DMS79 treated with DMSO at 0.1 percent for 48 hours (cell line): ENCODE measurements around the gene CLOCK.

Experiments used
- DNase-seq: peaks from one replicate; lab custom pipeline; 2025; lab: John Stamatoyannopoulos, UW

Gene CLOCK

DNA sequence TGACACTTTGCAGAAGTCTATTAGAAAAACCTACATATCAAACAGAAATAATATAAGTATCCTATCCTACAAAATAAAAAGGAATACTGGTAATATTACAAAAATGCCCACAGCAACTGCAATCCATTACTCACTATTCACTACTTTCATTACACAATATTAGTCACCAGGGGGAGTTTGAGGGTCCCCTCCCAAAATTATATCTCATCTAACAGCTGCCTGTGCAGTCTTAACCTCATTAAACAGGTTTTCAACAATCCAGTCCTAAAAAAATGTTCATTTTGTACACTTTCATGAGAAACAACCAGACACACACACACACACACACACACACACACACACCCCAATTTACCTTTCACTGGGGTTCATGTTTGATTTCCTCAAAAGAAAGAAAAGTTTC, 2.9 kb downstream of the CLOCK start:
- DNase-seq = no peak

DNA sequence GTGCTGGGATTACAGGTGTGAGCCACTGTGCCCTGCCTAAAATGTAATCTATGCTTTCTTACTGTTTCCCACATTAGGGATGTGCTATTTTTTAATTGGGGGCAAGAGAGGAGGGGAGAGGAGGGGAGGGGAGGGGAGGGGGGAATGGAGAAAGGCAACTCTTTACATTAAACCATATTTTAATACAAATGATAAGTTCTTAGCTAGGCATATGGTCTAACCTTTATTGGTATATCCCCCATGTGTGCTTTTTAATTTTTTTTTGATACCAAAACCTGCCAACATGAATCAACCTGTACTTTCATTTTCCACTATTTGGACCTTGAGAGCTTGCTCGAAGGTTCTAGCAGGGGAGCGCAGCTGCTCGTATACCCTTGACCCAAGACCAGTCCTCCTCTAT, 6.4 kb downstream of the CLOCK start:
- DNase-seq = no peak

DNA sequence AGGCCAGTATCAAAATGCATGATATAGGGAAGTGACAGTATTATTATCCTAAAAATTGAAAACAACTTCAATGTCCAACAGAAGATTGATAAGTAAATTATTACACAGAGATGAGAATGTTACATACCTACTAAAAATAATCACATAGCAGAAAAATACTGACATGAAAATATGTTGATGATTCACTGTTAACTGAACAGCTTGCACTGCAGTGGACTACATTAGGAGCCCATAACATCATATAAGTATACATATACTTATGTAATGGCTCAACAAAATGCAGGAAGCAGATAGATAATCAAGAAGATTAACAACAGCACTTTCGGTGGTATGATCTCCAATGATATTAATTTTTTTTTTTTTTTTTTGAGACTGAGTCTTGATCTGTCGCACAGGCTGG, 7.1 kb downstream of the CLOCK start:
- DNase-seq = no peak

DNA sequence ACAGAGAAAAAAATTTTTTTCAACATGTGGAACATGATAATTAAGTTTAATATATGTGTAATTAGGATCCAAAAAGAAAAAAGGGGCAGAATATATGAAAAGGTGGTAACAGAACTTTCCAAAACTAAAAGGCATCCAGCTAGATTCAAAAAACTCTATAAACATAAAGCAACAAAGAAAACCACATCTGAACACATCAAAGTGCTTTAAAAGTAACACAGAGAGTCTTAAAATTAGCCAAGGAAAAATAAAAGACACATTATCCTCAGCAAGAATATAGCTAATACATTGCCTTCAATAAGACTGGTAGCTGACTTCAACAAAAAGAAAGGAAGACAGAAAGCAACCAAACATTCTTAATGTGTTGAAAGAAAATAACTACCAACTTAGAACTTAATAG, 8.2 kb downstream of the CLOCK start:
- DNase-seq = no peak

DNA sequence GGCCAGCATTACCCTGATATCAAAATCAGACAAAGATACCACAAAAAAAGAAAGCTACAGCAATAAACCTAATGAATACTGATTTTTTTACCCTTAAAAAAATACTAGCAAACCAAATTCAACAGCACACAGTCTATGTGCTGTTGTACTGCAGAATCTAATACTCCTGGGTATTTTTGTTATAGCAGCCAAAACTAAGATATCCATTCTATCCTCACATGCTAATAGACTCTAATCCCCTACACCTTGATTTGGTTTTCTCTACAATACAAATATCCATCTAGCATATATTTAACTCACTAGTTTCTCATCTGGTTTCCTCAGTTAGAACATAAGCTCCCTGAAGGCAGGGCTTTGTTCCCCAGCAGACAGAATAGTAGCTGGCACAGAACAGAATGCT, 12.4 kb downstream of the CLOCK start:
- DNase-seq = no peak

DNA sequence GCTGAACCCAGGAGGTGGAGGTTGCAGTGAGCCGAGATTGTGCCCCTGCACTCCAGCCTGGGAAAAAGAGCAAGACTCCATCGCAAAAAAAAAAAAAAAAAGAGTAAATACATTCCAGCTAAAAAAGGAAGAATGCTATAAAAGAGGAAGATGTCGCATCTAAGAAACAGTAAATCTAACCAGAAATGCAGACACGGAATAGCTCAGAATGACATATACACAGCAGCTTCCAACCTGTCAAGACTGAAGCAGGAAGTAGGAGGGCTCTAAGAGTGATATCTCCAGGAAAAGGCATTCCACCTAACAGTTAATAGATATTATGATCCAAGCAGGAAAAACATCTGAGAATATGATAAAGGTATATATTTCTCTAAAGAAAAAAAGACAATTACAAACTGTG, 16.0 kb downstream of the CLOCK start:
- no peak for DNase-seq

DNA sequence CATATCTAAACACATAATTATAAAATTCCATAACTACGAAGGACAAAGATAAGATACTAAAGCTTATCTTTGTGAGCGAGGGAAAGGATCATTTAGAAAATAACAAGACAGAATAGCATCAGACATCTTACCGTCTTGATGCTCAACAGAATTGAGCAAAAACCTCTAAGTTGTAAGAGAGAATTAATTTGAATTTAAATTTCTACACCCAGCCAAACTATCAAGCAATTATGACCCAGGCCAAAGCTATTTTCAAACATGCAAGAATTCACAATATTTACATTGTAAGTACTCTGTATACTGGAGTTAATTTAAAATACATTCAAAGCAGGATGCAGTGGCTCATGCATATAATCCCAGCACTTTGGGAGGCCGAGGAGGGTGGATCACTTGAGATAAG, 16.5 kb downstream of the CLOCK start:
- DNase-seq = no peak

DNA sequence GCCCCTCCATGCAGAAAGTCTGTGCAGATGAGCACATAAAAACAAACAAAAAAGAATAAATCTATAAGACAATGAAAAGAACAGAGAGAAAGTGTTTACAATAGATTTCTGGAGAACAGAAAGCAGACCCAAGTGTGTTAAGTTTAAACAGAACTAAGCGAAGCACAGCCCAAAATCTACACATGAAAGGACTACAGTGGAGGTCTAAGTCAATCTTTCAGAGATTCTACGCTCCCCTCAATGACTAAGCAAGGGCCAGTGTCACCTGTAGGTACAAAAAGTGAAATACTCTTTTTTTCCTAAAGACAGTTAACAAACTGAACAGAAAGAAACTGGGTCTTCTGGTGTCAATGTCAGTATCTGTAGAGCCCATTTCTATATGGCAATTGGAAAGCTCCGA, 18.2 kb downstream of the CLOCK start:
- DNase-seq = no peak

DNA sequence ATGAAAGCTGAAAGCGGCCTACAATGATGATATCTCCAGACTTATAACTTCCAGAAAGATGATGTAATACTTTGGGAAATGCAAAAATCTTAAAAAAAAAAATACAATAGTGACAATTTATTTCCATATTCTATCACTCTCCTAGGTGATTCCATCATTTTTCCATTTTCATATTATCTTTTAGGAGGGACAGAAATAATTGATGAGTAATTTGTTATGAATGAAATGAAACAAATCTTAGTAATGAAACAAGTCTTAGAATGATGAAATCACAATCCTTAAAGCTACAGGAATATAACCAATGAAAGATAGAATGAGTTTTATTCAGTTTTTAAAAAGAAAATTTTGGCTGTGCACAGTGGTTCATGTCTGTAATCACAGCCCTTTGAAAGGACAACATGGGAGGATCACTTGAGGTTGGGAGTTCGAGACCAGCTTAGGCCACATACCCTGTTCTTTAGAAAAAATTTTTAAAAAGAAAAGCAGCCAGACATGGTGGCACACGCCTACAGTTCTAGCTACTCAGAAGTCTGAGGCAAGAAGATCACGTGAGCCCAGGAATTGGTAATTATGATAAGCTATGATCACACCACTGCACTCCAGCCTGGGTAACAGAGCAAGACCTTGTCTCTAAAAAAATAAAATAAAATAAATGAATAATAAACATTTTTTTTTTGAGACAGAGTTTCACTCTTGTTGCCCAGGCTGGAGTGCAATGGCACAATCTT, 21.7 kb downstream of the CLOCK start:
- DNase-seq = no peak

DNA sequence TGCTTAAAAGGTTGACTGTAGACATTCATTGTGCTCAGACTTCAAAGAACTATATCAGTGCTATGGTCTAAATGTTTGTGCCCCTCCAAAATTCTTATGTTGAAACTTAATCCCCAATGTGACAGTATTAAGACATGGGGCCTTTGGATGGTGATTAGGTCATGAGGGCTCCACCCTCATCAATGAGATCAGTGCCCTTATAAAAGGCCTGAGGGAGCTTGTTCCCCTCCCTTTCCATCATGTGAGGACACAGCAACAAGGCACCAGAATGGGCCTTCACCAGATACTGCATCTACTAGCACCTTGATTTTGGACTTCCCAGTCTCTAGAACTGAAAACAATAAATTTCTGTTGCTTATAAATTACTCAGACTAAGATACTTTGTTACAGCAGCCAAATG, 28.3 kb downstream of the CLOCK start:
- no peak for DNase-seq

DNA sequence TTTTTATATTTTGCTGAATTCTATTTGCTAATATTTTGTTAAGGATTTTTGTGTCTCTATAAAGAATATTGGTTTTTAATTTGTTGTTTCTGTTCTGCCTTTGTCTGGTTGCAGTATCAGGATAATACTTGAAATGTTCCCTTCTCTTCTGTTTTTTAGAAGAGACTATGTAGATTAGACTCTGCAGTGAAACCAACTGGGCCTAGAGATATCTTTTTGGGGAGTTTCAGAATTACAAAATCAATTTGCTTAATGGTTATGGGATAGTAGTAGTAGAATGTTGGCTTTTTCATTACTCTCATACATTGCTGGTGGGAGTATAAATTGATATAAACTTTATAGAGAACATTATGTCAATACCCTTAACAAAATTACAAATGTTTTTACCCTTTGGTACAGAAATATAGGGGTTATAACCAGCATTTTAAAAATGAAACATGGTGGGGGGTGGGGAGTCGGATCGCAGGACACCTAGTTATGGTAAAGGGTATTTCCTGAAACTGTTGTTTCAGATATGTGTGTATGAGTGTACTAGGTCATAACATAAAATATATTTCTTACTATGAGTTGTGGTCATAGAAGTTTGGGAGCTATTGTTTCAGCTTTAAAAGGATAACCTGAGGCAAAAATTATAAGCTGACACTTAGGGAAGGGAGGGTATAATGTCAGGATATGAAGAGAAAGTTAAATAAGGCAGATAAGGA, 29.0 kb downstream of the CLOCK start:
- no peak for DNase-seq

DNA sequence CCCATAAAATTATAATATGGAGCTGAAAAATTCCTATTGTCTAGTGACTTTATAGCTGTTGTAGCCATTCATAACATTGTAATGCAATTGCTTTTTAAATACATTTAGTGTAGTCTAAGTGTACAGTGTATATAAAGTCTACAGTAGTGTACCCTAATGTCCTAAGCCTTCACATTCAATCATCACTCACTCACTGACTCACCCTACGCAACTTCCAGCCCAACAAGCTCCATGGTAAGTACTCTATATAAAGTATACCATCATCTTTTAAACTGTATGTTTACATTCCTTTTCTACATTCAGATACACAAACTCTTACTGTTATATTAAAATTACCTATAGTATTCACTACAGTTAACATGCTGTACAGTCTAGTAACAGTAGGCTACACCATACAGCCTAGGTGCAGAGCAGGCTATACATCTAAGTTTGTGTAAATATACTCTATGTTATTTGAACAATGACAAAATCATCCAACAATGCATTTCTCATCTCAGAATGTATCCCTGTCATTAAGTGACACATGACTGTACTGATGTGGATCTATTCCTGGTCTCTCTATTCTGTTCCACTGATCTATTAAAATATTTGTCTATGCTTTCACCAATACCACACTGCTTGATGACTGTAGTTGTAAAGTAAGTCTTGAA, 33.7 kb downstream of the CLOCK start:
- DNase-seq = no peak

DNA sequence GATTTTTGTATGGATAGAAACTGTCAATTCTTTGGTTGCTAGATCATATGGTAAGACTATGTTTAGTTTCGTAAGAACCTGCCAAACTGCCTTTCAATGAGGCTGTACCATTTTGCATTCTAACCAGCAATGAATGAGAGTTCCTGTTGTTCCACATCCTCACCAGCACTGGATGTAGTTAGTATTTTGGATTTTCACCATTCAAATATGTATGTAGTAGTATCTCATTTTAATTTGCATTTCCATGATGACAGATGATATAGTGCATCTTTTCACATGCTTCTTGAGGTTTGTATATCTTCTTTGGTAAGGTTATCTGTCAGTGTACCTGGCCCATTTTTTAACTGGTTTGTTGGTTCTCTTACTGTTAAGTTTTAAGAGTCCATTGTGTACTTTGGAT, 34.6 kb downstream of the CLOCK start:
- no peak for DNase-seq

DNA sequence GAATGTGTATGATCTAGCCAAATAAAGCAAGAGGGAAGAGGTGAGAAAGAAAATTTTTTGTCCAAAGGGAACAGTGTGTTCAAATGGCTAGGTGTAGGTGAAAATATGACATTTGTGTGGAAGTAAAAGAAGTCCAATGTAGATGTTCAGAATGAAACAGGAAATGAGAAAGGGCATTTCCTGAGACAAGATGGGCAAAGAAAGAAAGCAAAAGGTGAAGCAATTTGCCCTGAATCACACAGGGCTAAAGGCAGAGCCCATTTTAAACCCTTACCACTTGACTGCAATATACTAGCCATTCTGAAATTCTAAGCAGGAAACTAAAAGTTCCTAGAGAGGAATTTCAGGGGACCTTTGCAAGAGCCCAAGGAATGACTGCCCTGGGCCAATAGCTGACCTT, 36.0 kb downstream of the CLOCK start:
- DNase-seq = no peak

DNA sequence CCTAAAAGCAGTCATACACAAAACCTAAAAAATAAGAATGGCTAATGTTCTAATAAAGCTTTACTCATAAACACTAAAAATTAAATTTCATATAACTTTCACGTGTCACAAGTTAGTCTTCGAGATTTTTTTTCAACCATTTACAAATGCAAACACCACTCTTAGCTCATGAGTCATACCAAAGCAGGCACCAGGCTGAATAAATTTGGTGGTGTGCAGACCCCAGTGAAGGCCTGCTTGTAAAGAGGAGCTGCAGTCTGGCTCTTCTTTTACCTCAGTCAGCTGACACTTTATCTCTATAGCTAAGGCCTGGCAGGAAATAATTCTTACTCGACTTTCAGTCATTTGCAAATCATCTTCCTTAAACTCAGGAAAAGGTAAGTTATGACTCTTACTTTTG, 37.4 kb downstream of the CLOCK start:
- DNase-seq = no peak

DNA sequence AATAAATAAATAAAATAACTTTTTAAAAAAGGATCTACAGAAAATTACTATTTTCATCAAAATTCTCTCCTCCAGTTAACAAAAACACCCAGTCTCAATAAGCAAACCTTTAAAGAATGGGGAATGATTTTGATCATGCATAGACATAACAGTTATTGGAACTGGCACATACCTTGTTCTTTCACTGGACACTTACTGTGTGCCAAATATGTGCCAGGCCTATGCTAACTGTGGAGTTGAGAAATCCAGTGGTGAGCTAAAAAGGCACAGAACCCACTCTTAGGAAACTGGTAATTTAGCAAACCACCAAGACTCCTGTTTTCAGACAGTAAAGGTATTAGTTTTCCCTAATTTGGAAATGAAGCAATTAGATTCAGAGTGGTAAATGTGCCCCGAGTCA, 39.1 kb downstream of the CLOCK start:
- DNase-seq = no peak

DNA sequence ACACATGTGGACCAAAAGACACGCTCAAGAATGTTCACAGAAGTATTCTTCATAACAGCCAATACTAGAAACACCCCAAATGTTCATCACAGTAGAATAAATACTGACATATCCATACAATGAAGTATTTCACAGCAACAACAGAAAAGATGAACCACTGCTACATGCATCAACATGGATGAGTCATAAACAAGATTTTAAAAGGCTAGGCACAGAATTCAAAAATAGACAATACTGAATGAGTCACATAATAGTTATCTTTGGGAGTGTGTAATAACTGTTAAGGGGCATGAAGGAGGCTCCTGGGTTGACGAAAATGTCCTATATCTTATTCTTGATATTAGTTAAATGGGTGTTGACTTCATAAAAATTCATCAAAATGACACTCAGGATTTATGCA, 43.5 kb downstream of the CLOCK start:
- DNase-seq = no peak

DNA sequence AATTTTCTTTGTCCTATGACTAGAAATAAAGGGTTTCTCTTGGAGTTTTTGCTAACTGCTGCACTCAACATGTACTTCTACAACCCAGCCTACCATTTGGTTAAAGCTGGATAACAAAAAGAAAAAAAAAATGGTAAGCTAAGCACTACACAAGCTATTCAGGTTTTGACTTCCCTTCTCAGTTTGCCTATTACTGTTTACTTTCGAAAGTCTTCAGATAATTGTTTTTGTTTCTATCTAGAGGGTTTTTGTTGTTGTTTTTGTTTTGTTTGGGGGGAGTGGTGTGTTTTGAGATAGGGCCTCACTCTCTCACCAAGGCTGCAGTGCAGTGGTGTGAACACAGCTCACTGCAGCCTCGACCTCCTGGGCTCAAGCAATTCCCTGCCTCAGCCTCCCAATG, 46.6 kb downstream of the CLOCK start:
- DNase-seq = no peak

DNA sequence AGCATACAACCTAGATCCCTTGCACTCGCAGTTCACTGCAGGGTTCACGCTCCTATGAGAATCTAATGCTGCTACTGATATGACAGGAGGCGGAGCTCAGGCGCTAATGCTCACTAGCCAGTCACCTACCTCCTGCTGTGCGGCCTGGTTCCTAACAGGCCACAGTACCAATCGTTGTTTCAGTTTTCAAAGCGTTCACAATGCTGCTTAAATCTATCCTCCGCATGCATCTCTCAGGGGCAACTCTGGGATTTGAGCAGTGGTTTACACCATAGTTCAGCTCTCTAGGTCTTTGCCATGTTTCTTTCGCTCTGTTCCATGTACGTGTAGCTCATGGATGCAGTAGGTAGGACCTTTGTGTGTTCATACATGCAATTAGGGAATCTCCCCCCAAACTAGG, 47.2 kb downstream of the CLOCK start:
- no peak for DNase-seq

DNA sequence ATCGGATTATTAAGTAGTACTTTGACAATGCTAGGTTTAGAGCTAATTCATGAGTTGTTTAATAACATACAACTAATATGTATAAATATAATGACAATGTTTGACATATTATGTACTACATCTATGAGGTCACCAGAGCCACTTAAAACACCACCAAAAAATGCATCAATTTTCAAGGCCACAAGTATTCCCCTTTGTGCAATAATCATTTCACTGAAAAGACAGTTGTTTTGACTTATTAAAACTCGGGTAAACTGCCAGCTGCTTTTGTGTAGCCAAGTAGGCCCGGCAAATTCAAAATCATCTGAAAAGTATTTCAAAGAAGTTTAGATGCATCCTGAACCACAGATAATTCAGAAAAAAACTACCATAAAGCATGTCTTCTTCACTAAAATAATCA, 48.7 kb downstream of the CLOCK start:
- DNase-seq = no peak

DNA sequence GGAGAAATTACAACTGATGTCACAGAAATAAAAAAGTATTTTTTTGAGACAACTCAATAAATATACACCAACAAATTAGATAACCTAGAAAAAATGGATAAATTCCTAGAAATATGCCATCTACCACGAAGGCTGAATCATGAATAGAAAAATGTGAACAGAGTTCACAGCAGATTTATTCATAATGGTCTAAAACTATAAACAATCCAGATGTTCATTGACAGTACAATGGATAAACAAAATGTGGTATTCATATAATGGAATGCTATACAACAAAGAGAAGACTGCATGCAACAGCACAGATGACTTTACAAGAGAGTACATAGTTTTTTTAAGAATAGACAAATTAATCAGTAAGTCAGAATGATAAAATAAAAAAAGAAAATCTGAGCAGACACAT, 55.2 kb downstream of the CLOCK start:
- DNase-seq = no peak

DNA sequence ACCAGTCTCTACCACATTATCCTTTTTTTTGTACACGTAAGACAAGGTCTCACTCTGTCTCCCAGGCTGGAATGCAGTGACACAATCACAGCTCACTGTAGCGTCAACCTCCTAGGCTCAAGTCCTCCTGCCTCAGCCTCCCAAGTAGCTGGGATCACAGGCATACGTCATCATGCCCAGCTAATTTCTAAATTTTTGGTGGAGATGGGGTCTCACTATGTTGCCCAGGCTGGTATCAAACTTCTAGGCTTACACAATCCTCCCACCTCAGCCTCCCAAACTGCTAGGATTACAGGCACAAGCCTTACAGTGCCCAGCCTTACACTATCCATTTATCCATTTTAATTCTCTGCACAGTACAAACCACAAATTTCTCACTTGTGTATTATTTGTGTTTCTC, 58.0 kb downstream of the CLOCK start:
- DNase-seq = no peak

DNA sequence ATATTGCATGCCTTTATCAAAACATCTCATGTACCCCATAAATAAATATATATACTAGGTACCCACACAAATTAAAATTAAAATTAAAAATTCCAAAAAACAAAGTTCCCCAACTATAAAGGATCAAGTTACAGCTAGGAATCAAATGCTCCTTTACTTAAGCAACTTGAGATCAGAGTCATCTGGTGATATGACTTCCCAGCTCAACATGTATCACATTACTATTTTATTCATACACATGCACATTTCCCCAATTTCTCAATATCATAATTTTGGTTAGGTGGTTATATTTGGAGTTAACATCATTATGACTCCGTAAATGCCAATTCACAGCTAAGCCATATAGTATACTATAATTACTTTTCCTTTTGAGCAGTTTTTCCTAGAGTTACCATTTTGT, 60.9 kb downstream of the CLOCK start:
- DNase-seq = no peak

DNA sequence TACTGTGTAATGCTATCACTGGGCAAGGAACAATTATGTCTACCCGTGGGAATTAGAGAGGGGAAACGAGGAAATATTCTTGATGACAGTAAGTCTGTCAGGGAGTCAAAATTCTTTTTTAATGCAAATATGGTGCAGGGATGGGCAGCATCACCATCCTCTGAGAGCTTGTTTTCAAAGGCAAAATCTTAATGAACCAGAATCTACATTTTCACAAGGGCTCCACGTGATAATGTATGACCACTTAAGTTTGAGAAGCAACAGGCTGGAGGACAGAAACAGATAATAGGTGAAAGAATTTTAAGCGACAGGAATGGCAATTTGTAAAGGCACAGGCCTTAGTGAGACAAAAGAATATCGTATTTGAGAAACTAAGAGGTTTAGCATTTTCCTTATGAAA, 63.4 kb downstream of the CLOCK start:
- DNase-seq = no peak
